ENCODE results near the gene DHFR2. TPM values are rescaled to one million over a fixed set of nuclear protein-coding genes. Genes with fewer than 3 reads are reported as not detected.
"Not testable (repeated sequence)": the region's sequence is repeated elsewhere in the genome, so short reads cannot be mapped to it uniquely, and the experiment has no call there.

DHFR2 gene
- total and polyA plus RNA-seq, 2 of the 4 experiments (the other 2 are of a cell fraction), result 1.1 to 2.3 TPM

DNA sequence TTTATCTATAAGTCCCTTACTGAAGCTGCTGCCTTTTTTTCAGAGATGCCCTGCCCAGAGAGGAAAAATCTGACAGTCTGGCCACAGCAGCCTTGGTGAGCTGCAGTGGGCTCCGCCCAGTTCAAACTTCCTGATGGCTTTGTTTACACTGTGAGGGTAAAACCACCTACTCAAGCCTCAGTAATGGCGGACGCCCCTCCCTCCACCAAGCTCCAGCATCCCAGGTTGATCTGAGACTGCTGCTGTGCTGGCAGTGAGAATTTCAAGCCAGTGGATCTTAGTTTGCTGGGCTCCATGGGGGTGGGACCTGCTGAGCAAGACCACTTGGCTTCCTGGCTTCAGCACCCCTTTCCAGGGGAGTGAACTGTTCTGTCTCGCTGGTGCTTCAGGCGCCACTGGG, 17.8 kb upstream of the DHFR2 start:
- H2BK120ac ChIP-seq (ENCODE audit: low read depth, low read length); H2AK9ac ChIP-seq (replicated peaks; ENCODE audit: low read depth, low read length, poor library complexity); H3K14ac ChIP-seq (replicated peaks; ENCODE audit: low read depth, low read length); H2BK20ac ChIP-seq (ENCODE audit: low read depth, low read length); in situ Hi-C loops (cut with MboI; ENCODE audit: low sequenced_read_pairs); H3K27ac ChIP-seq (ENCODE audit: insufficient read depth, low read length); H2AK5ac ChIP-seq (ENCODE audit: low read depth, low read length); H3K36me3 ChIP-seq (ENCODE audit: control insufficient read depth, insufficient read depth, low read length); H3K23ac ChIP-seq (ENCODE audit: low read depth, low read length); H3K4me3 ChIP-seq (ENCODE audit: insufficient read depth, low read depth, low read length); H3K27me3 ChIP-seq (ENCODE audit: control insufficient read depth, insufficient read depth, low read length); H3K4ac ChIP-seq (ENCODE audit: low read depth, low read length); H3K56ac ChIP-seq (ENCODE audit: extremely low read depth, insufficient read depth, low read length); H3K4me2 ChIP-seq (ENCODE audit: low read depth, low read length); DNase-seq; H4K8ac ChIP-seq (ENCODE audit: low read depth in 2 of 2, low read length in 2 of 2); H4K20me1 ChIP-seq (ENCODE audit: insufficient read depth, low read length); H3K9ac ChIP-seq (ENCODE audit: low read depth, low read length); H4K5ac ChIP-seq (ENCODE audit: low read depth, low read length); H2BK15ac ChIP-seq (ENCODE audit: low read depth, low read length); H2AFZ ChIP-seq (replicated peaks; ENCODE audit: low read length, poor library complexity); H3K9me3 ChIP-seq (ENCODE audit: control insufficient read depth, insufficient read depth, low read length); H3K4me1 ChIP-seq (ENCODE audit: control insufficient read depth, insufficient read depth, low read length); H3K9me1 ChIP-seq (ENCODE audit: insufficient read depth, low read length); ATAC-seq (ENCODE audit: low read depth); H2BK5ac ChIP-seq (ENCODE audit: low read depth, low read length, poor library complexity, severe bottlenecking); intact Hi-C loops (cut with micrococcal nuclease); H4K91ac ChIP-seq (ENCODE audit: insufficient read depth, low read depth, low read length); POLR2A ChIA-PET (ENCODE audit: unreplicated experiment); dilution Hi-C loops (cut with HindIII; ENCODE audit: low sequenced_read_pairs, unreplicated experiment); BruUV-seq (replicated peaks); H3K18ac ChIP-seq (ENCODE audit: low read depth, low read length): not testable (repeated sequence)
- no CpG with 5 or more reads among the region's 5 CpGs for WGBS, 2 experiments (ENCODE audit: extremely low coverage in 2 of 2, insufficient read length in 1 of 2)
- CTCF ChIA-PET, result interaction anchor here (2.4 kb wide), 1 partner anchor 11 kb away, joined by 9 read pairs; no protein-coding TSS in a partner anchor
- peaks cover 6 to 11% of the 10 kb centered on the region in 2 experiments; a peak in 3 of 4 replicates for H3K79me1 ChIP-seq (ENCODE audit: low read depth in 1 of 2, low read length in 2 of 2)

Measured in IMR-90 (cell line).